GM18508 (cell line): Measurements from ENCODE around the gene HUWE1.

Experiments
- ATAC-seq: cut with Tn5 transposase; IDR thresholded peaks from one replicate; pipeline ENCODE4 v1.9.1; 2021; ENCODE audit warnings: moderate number of reproducible peaks; ENCODE audit not compliant: insufficient read depth, unreplicated experiment

HUWE1 gene

GRCh38 chrX:53621418-53621986, 65.0 kb downstream of the HUWE1 start:
- no peak for ATAC-seq

- no peak for ATAC-seq
Measured at GRCh38 chrX:53616946-53617345, 69.6 kb downstream of the HUWE1 start.

GRCh38 chrX:53606456-53606855, 80.1 kb downstream of the HUWE1 start:
- ATAC-seq = no peak

GRCh38 chrX:53605004-53605403, 81.5 kb downstream of the HUWE1 start:
- no peak for ATAC-seq

GRCh38 chrX:53599781-53600396, 86.6 kb downstream of the HUWE1 start:
- ATAC-seq = no peak

- no peak for ATAC-seq
Measured at GRCh38 chrX:53598169-53598568, 88.3 kb downstream of the HUWE1 start.

GRCh38 chrX:53595266-53595810, 91.2 kb downstream of the HUWE1 start:
- ATAC-seq = no peak

GRCh38 chrX:53594354-53594753, 92.2 kb downstream of the HUWE1 start:
- ATAC-seq = no peak

- ATAC-seq = no peak
Measured at GRCh38 chrX:53587795-53588420, 98.6 kb downstream of the HUWE1 start.

GRCh38 chrX:53584891-53585290, 101.6 kb downstream of the HUWE1 start:
- ATAC-seq = no peak

GRCh38 chrX:53583571-53583970, 102.9 kb downstream of the HUWE1 start:
- ATAC-seq = no peak

GRCh38 chrX:53580742-53581504, 105.6 kb downstream of the HUWE1 start:
- ATAC-seq = no peak

GRCh38 chrX:53571494-53571893, 115.0 kb downstream of the HUWE1 start:
- no peak for ATAC-seq

- ATAC-seq = no peak
Measured at GRCh38 chrX:53563324-53563723, 123.2 kb downstream of the HUWE1 start.

GRCh38 chrX:53561912-53562311, 124.6 kb downstream of the HUWE1 start:
- no peak for ATAC-seq

GRCh38 chrX:53558646-53559045, 127.9 kb downstream of the HUWE1 start:
- ATAC-seq = no peak

- no peak for ATAC-seq
Measured at GRCh38 chrX:53556868-53557267, 129.7 kb downstream of the HUWE1 start.

- ATAC-seq = no peak
Measured at GRCh38 chrX:53550756-53551463, 135.6 kb downstream of the HUWE1 start.

GRCh38 chrX:53547668-53548067, 138.9 kb downstream of the HUWE1 start:
- no peak for ATAC-seq

GRCh38 chrX:53544936-53545335, 141.6 kb downstream of the HUWE1 start:
- no peak for ATAC-seq
